ENCODE data around the gene SHMT1.

DNA sequence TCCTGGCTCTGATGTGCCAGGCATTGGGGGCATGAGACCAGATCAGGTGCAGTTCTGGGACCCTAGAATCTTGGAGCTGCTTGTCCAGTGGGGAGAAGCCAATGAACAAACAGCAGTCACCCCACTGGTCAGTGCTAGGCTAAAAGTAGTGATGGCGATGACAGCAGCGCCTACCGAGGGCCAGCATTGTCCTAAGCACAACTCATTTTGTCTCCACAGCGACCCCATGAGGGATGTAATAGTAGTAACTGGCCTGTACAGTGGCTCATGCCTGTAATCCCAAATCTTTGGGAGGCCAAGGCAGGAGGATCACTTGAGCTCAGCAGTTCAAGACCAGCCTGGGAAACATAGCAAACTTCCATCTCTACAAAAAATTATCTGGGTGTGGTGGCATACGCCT lies 42.0 kb downstream of the SHMT1 start:
- TF ChIP-seq EP300 (IDR thresholded peaks at IDR 0.05) = no peak
- no peak for TF ChIP-seq TP53 (CRISPR knock-in tag; IDR thresholded peaks at IDR 0.05)
- no peak for TF ChIP-seq PBX3 (IDR thresholded peaks at IDR 0.05)
